Inflammatory macrophage treated with lipopolysaccharide for 4 hours (primary cell): ENCODE data around the gene SPIB.
"Not testable (repeated sequence)": the region's sequence is repeated elsewhere in the genome, so short reads cannot be mapped to it uniquely, and the experiment has no call there.

Source experiments
- DNase-seq: peaks from one replicate; pipeline ENCODE4 v3.0.0-alpha.2; 2020

Gene SPIB

GRCh38 chr19:50420127-50420526 lies 1.4 kb downstream of the SPIB start:
- no peak for DNase-seq

DNA sequence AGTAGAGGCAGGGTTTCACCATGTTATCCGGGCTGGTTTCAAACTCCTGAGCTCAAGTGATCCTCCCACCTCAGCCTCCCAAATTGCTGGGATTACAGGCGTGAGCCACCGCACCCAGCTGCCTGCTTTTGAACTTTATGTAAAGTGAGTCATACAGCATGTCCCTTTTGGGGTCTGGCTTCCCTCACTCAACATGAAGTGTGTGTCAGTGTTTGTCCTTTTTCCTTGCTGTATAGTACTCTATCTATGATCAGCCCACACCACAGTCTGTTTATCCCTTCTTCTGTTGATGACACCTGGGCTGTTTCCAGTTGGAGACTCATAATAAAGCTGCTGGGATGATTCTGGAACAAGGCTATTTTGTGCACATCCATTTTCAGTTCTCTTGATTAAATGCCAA lies 2.1 kb downstream of the SPIB start:
- no peak for DNase-seq

DNA sequence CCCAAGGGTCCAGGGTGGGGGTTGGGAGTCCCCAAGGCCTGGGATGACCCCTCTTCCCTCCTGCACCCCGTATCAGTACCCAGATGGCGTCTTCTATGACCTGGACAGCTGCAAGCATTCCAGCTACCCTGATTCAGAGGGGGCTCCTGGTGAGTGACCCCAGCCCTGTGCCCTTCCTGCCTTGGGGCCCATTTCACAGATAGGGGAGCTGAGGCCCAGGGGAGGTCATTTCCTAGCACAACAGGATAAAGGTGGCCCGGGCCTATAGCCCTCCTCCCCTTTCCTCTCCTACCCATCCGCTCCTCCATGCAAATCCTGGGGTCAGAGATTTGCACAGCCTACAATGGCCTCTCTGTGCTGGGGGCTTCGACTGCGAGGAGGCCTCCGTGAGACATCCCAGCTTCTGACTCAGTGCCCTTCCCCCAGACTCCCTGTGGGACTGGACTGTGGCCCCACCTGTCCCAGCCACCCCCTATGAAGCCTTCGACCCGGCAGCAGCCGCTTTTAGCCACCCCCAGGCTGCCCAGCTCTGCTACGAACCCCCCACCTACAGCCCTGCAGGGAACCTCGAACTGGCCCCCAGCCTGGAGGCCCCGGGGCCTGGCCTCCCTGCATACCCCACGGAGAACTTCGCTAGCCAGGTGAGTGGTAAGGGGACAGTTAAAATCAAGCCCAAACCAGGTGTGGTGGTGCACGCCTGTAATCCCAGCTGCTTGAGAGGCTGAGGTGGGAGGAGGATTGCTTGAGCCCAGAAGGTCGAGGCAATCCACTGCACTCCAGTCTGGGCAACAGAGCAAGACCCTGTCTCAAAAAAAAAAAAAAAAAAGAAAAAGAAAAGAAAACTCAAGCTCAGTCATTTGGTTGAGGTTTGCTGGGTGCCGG lies 3.9 kb downstream of the SPIB start:
- no peak for DNase-seq

- no peak for DNase-seq
Measured at GRCh38 chr19:50423279-50424113, 4.8 kb downstream of the SPIB start.

- no peak for DNase-seq
Measured at GRCh38 chr19:50425581-50425980, 6.8 kb downstream of the SPIB start.

DNA sequence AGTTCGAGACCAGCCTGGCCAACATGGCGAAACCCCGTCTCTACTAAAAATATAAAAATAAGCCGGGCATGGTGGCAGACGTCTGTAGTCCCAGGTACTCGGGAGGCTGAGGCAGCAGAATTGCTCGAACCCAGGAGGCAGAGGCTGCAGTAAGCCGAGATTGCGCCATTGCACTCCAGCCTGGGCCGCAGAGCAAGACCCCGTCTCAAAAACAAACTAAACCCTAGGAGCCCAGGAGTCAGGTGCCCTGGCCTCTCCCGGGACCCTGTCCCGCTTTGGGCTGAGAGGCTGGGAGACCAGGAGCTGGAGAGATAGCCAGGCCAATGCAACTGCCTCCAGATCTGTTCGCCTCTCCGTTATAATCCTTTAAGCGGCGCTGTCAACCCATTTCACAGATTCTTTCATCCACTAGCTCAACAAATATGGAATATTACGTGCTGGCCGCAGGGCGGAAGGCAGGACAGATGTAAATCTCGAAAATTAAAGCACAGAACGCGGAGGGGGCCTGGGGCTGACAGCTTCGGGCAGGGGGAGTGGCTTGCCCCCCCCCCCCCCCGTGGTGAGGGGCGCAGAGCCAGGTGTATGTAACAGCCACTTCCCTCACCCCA lies 8.7 kb downstream of the SPIB start:
- DNase-seq = no peak

- peak; percentile 93 for DNase-seq
Measured at GRCh38 chr19:50427997-50428425, 9.3 kb downstream of the SPIB start.

- DNase-seq = no peak
Measured at GRCh38 chr19:50428772-50429463, 10.2 kb downstream of the SPIB start.

DNA sequence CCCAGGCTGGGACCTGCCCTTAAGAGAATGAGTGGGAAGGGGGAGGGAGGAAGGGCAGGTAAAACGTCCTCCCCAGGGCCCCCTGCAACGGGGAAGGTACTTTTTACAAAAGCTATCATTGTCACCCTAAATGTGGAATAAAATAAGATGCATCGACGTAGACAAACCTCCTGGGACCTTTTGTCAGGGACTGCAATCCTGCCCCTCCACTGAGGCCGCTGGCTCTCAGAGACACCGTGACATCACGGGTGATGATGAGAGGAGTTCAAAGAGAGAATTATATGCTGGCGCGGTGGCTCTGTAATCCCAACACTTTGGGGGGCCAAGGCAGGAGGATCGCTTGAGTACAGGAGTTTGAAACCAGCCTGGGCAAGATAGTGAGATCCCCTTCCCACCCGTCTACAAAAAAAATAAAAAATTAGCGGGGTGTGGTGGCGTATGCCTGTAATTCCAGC lies 12.2 kb downstream of the SPIB start:
- DNase-seq = no peak

- DNase-seq = peak; percentile 76
Measured at GRCh38 chr19:50431343-50432220, 12.8 kb downstream of the SPIB start.

DNA sequence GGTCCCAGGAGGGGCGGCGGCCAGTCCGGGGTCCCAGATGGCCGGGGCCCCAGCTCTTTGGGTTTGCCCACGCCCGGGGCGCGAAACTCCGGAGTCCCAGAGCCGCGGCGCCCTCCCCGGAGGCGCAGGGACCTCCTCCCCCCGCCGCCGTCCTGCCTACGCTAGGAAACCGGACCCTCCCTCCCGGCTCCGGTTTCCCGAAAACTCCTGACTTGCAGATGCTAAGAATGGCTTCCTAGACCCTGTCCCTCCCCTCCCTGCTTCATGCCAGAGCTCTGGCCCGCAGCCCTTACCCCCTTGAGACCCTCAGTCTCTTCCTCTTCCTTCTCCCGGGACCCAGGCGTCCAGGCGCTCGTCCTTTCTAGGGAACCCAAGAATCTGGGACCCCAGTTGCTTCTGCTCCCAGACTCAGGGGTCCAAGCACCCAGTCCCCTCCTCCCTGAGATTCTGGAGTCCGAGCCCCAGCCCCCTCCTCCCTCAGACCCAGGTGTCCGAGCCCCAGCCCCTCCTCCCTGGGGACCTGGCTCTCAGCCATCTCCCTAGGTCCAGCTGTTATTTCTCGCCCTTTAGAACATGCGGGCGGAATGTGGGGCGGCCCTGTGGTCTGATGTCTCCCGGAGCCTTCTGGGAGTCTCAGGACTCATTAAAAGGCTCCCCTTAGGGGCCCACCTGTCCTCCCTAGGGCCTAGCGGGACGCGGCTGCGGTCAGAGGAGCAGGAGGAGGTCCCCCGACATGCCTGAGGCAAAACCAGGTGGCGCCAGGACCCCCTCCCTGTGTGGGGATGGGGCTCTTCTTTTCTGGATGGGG lies 13.7 kb downstream of the SPIB start, which contains the start of gene MYBPC2:
TSS of gene MYBPC2 (plus strand) at position 672 of the 808 bp plus-strand sequence. CDS start at position 734, 62 bp downstream.
- no peak for DNase-seq

- no peak for DNase-seq
Measured at GRCh38 chr19:50433201-50434180, 14.8 kb downstream of the SPIB start.

- no peak for DNase-seq
Measured at GRCh38 chr19:50434525-50434924, 15.8 kb downstream of the SPIB start.

DNA sequence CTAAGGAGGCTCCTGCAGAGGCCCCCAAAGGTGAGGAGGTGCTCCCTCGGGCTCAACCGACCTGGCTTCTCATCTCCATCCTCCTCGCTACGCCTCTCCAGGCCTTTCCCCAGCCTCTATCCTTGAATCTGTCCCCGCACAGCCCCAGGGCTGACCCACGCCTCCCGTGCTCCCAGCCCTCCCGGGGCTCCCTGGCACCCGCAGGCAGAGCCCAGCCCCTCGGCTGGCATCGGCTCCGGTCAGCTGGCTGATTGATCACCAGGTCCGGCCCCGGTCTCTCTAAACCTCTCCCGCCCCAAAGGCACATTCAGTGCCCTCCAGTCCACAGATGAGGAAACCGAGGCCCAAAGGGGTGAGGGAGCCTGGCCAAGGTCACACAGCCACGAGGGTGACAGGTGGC lies 16.5 kb downstream of the SPIB start:
- no peak for DNase-seq

- no peak for DNase-seq
Measured at GRCh38 chr19:50435627-50436026, 16.9 kb downstream of the SPIB start.

DNA sequence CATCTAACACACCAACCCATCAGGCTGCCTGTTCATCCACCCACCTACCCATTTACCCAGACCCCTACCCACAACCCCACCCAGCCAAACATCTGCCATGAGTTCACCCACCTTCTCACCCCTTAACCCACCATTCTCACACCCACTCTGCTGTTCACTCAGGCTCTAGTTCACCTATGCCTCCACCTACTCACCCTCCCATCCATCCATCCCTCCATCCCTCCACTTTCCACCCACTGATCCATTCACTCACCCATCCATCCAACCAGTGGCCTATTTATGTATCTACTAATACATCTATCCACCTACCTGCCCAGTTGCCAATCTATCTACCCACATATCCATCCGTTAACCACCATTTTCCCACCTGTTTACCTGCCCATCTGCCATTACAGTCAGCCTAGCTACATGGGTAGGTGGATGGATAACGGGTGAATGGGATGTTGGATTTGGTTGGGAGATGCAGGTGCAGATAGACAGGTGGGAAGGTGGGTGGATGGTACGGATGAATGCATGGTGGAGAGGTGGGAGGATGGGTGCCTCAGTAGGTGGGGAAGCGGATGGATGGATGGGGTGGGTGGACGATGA lies 19.2 kb downstream of the SPIB start:
- no peak for DNase-seq

GRCh38 chr19:50439130-50439529 lies 20.4 kb downstream of the SPIB start:
- not testable (repeated sequence) for DNase-seq

- DNase-seq = no peak
Measured at GRCh38 chr19:50444059-50444458, 25.3 kb downstream of the SPIB start.

- no peak for DNase-seq
Measured at GRCh38 chr19:50447053-50447452, 28.3 kb downstream of the SPIB start.
